Middle frontal gyrus (tissue), 1 donor: ENCODE measurements around the gene IGFBP2.
"Not testable (repeated sequence)": the region's sequence is repeated elsewhere in the genome, so short reads cannot be mapped to it uniquely, and the experiment has no call there.

Experiments used
- DNase-seq: peaks from one replicate; pipeline ENCODE4 v3.0.0-alpha.2; 2015; ENCODE audit warnings: low spot score; ENCODE audit errors: extremely low spot score

IGFBP2 gene, protein sequence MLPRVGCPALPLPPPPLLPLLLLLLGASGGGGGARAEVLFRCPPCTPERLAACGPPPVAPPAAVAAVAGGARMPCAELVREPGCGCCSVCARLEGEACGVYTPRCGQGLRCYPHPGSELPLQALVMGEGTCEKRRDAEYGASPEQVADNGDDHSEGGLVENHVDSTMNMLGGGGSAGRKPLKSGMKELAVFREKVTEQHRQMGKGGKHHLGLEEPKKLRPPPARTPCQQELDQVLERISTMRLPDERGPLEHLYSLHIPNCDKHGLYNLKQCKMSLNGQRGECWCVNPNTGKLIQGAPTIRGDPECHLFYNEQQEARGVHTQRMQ

GRCh38 chr2:216632952-216633615 lies at the start of gene IGFBP2:
Gene IGFBP2, plus strand, starts transcription at chr2:216633420. Its CDS starts 104 bp downstream, at chr2:216633524.
- DNase-seq: no peak

- DNase-seq: no peak
These were observed 49.6 kb upstream of the IGFBP2 start for GRCh38 chr2:216583606-216584005.

DNA sequence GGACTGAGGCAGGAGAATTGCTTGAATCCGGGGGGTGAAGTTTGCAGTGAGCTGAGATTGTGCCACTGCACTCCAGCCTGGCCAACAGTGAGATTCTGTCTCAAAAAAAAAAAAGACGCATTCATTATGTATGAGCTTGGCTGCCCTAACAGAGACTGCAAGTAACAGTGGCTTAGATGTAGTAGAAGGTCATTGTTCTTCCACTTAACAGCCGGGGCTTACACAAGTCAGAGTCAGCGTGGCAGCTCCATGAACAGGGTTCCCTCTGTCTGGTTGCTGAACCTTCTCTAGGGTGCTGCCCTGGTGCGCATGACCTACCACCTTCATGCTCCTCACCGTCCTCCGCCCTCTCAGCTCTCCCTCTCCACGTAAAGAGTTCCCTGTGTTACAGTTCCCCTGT lies 49.1 kb upstream of the IGFBP2 start:
- DNase-seq: no peak

DNA sequence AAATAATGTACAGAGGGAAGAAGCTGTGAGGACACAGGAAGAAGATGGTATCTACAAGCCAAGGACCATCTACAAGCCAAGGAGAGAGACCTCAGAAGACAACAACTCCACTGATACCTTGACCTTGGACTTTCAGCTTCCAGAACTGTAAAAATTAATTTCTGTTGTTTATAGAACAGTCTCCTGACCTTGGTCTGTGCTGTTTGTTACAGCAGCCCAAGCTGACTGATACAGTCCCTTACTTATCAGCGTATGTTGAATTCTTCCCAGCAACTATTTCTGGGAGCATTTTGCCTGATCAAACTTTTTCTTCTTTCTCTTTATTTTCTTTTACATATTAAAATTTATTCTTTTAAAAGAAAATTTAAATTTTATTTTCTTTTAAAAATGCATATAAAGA lies 47.8 kb upstream of the IGFBP2 start:
- no peak for DNase-seq

DNA sequence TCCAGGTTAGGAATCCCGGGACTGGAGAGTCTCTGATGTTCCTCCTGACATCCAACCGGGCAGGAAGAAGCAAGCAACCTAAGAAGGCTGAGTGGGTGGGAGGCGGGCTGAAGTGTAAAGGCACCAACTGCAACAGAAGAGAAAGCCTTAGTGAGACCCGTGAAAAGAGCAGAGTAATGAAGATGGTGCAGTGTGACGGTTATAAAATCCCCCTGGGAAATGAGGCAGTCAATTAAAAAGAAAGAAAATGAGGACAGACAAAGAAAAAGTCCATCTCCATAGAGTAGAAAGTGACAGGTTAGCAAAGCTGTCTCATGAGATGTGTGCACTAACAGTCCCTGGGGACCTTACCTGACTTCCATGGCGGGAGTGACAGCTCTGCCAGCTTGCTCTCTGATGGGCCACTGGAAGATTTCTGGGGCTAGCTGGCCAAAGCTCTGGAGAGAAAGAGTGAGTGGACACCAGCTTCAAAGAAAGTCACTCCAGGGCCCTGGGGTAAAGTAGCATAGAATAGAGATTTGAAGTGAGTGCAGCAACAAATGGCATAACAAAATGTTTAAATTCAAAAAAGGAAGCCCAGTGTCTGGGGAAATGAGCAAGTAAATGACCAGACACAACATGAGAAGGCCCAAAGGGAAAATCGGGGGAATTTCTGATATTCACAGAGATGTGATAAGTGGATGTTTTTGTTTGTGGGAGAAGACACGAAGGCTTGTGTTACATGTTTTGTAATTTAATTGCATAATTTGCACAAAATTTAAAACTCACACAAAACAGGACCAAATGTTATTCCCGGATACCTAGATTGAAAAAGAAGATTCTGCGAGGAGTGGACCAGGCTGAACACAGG lies 44.1 kb upstream of the IGFBP2 start:
- no peak for DNase-seq

GRCh38 chr2:216589791-216590190 lies 43.4 kb upstream of the IGFBP2 start:
- DNase-seq: no peak

GRCh38 chr2:216590780-216591179 lies 42.4 kb upstream of the IGFBP2 start:
- DNase-seq: no peak

GRCh38 chr2:216591480-216591879 lies 41.7 kb upstream of the IGFBP2 start:
- no peak for DNase-seq

- no peak for DNase-seq
These were observed 39.1 kb upstream of the IGFBP2 start for GRCh38 chr2:216594081-216594480.

- no peak for DNase-seq
These were observed 36.8 kb upstream of the IGFBP2 start for GRCh38 chr2:216596236-216596979.

- DNase-seq: no peak
These were observed 36.2 kb upstream of the IGFBP2 start for GRCh38 chr2:216596980-216597509.

DNA sequence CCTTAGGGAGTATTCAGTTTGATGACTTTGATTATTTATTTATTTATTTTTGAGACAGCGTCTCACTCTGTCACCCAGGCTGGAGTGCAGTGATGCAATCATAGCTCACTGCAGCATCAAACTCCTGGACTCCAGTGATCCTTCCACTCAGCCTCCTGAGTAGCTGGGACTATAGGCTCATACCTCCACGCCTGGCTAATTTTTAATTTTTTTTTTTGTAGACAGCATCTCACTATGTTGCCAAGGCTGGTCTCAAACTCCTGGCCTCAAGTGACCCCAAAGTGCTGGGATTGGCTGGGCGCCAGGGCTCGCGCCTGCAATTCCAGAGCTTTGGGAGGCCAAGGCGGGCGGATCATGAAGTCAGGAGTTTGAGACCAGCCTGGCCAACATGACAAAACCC lies 35.4 kb upstream of the IGFBP2 start:
- not testable (repeated sequence) for DNase-seq

DNA sequence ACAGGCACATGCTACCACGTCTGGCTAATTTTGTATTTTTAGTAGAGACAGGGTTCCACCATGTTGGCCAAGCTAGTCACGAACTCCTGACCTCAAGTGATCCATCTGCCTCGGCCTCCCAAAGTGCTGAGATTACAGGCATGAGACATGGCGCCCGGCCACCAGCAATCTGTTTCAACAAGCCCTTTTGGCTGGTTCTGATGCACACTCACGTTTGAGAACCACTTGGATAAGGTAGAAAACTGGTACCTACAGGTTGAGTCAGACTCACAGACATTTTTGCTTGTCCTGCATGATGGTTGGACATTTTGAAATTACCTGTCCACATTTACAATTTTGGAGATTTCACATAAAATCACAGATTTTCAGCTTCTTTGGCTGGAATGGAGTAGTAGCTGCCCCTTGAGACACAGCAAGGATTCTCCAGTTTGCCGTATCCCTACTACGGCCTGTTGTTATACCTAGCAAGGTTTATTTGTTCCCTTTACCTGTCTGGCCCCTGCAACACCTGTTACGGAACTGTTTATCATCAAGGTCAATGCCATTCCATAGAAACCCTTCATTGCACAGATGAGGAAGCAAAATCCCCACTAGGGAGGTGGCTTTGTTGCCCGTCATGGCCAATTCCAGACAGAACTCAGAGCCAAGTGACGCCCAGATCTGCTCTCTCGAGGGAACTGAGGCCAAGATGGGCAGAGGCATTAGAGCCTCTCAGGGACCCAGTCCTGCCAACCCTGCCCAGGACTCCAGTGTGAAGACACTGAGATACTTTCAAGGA lies 31.4 kb upstream of the IGFBP2 start:
- no peak for DNase-seq

DNA sequence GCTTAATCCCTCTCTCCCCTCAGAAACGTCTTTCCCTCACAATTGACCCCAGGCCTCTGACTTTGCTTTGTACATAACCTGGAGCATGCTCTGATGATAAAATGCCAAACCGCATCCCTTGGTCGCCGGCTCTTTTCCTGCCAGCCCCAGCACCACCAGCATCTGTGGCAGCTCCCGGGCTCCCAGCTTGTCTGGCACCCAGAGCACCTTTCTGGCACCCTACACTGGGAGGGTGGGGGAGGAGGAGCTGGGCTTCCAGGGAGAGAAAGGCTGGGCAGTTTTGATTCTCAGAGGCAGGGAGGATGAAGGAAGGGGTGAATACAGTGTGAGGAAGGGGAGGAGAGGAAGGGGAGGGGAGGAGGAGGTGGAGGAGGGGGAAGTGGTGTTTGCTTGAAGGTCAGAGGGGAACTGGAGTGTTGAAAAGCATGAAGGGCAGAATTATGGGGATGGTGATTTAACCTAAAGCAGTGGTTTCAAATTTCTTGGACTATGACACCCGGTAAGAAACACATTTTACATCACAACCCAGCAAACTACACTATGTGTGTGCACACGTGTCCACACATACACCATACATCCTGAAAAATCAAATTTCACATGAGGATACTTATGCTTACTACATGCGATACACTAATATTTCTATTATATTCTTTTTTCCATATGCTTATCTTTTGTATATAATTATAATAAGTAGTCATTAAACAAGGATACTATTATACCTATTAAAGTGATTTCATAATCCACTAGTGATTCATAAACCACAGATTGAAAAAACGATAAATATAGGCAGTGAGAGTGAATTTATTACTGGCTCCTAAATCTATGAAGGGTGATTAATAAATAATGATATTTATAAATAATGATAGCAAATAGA lies 30.0 kb upstream of the IGFBP2 start:
- no peak for DNase-seq

DNA sequence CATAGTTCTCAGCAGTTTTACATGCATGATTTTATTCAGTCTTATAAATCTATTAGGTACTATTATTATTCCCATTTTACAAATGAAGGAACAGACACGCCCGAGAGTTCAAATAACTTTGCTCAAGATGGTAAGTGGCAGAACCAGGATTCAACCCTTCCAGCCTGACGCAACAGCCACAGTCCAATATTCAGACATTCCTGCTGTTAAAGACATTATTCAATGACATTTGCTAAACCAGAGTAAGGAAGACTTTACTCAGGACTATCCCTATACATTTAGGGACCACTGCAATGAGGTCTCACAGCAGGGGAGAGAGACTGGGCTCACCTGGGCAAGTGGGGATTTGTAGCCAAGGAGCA lies 29.4 kb upstream of the IGFBP2 start:
- DNase-seq: no peak

DNA sequence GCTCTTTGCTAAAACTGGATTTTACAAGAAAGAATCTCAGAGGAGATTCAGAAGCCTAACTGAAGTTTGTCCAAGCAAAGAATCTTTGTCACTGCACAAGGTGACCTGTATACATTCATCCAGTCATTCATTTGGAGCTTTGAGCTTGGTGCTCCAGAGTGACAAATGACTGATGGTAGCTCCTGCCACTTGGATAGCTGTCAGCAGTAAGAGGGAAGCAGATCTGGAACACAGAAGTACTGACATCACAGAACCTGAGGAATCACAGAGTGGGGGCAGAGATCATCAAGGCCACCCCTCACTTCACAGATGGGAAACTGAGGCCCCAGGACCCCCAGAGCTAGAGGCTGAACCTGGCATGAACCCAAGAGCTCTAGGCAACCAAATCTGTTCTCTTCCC lies 28.8 kb upstream of the IGFBP2 start:
- no peak for DNase-seq

DNA sequence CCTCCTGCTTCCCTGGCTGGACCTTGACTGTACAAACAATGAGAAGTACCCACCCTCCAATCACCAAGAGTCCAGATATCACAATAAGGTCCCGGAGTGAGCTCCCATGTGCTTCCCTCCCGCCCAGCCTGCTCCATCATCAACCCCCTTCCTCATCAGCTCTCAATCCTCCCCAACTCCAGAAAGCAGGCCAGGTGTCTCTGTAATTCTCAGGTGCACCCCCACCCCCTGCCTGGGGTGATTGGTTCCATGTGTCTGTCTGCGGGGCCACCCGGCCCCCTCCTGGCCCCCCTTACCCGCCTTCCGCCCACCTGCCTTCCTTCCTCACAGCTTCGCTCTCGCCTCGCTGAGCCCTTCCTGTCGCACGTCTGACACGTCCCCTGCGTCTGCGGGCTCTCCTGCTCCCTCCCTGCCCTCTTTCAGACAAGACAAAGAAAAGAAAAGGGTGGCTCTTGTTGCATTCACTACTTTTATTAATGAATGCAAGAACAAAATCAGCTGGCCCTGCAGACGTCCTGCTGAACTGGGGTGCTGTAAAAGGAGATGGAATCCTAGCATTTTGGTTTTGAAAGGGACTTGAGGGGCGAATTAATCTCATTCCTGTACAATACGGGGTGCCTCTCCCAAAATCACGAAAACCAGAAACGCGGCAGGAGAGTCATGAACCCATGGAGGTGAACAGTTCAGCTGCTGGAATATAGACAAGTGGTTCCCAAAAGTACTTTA lies 26.5 kb upstream of the IGFBP2 start:
- DNase-seq: no peak

DNA sequence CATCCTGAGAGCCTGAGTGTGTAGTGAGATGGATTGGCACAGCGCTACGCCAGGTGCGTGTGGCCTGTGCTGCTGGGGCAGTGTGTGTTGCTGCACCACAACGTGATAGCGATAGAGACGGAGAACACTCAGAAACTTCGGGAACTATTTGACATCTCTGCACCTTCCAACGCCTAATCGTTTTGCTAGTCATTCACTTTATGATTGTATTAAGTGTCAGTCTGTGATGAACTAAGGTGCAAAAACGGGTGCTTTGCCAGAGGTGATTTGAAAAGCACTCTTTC lies 26.0 kb upstream of the IGFBP2 start:
- no peak for DNase-seq

- DNase-seq: no peak
These were observed 24.7 kb upstream of the IGFBP2 start for GRCh38 chr2:216608525-216608924.
